Left lung (tissue), 10 donors: ENCODE measurements around the gene LRRN4. TPM values are rescaled to one million over a fixed set of nuclear protein-coding genes. Genes with fewer than 3 reads are reported as not detected.

Experiments used
- ATAC-seq: fragments of 200-7000 bp; cut with Tn5 transposase; one replicate; pipeline ENCODE4 v1.9.1; 2020; ENCODE audit warnings: moderate library complexity
- DNase-seq, 4 donors: peaks; one replicate each; pipeline ENCODE4 v3.0.0-alpha.2; 2013 to 2020
- H3K27ac ChIP-seq, 2 donors: fragments of 200-600 bp; sonication (generic) in 1 of 2; one replicate each; pipeline versions ENCODE4 v1.5.0 to v1.8.0; 2020 to 2021
- H3K27me3 ChIP-seq, 2 donors: fragments of 200-600 bp; sonication (generic) in 1 of 2; one replicate each; pipeline versions ENCODE4 v1.5.0 to v1.8.0; 2020 to 2021
- H3K36me3 ChIP-seq, 2 donors: fragments of 200-600 bp; sonication (generic) in 1 of 2; one replicate each; pipeline versions ENCODE4 v1.5.0 to v1.8.0; 2020 to 2021
- H3K4me1 ChIP-seq, 2 donors: fragments of 200-600 bp; one replicate each; pipeline ENCODE4 v1.8.0; 2021
- H3K4me3 ChIP-seq, 2 donors: fragments of 200-600 bp; sonication (generic) in 1 of 2; one replicate each; pipeline versions ENCODE4 v1.5.0 to v1.8.0; 2020 to 2021; ENCODE audit warnings: mild to moderate bottlenecking in 1 of 2
- H3K9me3 ChIP-seq, 2 donors: fragments of 200-600 bp; sonication (generic) in 1 of 2; one replicate each; pipeline versions ENCODE4 v1.5.0 to v1.8.0; 2020 to 2021
- CTCF ChIP-seq, 2 donors: fragments of 200-600 bp; sonication (generic) in 1 of 2; IDR thresholded peaks; one replicate each; pipeline versions ENCODE4 v1.5.0 to v1.8.0; 2021; ENCODE audit warnings: antibody characterized with exemption in 2 of 2
- intact Hi-C, 2 donors: fragments of 100-400 bp; cut with DNase I; formaldehyde crosslinking; loops; one replicate each; pipeline versions ENCODE4 v1.11.2 to v1.14.2; 2022
- polyA plus RNA-seq, 6 donors: library from polyadenylated mRNA; unstranded; fragments of 120-200 nt; gene quantifications; one replicate each; pipeline ENCODE4 v1.2.1, GENCODE V29; 2013; ENCODE audit not compliant: insufficient read length in 6 of 6
- total RNA-seq, 2 donors: library from RNA; stranded (reverse); fragmentation: NEBNext Ultra II Directional; extraction: Animal tissue kit (Norgen Biotek cat#: 25700); gene quantifications; one replicate each; pipeline ENCODE4 v1.2.1, GENCODE V29; 2021
- donor health status: DM: no; HTN: yes; CAD: no.
- donor health status: DM: no; HTN: no; CAD: no.

LRRN4 gene
- total and polyA plus RNA-seq, 8 donors = 0.31 to 44.3 (median 1.1) TPM

GRCh38 chr20:6014957-6015356 lies 38.9 kb downstream of the LRRN4 start:
- intact Hi-C loops = no loop called here
- Histone ChIP-seq H3K27me3 (no peaks in the 10 kb centered on the region), H3K27ac (no peak overlapping the region), H3K9me3 (no peaks in the 10 kb centered on the region), H3K4me1 (peaks cover 0 to 28% of the 10 kb centered on the region in 2 donors), H3K4me3 (no peak overlapping the region), H3K36me3 (peaks cover 0 to 66% of the 10 kb centered on the region in 2 donors)
- no peak for TF ChIP-seq CTCF (IDR thresholded peaks at IDR 0.05)
- DNase-seq (no peak), ATAC-seq (no peak)

- no peak overlapping the region for H3K4me3 ChIP-seq
- H3K4me1 ChIP-seq = peaks cover 0 to 35% of the 10 kb centered on the region in 2 donors
- intact Hi-C loops = no loop called here
- no peak overlapping the region for H3K27ac ChIP-seq
- no peak for DNase-seq
- peaks cover 0 to 71% of the 10 kb centered on the region in 2 donors for H3K36me3 ChIP-seq
- no peak for TF ChIP-seq CTCF (IDR thresholded peaks at IDR 0.05)
- no peaks in the 10 kb centered on the region for H3K9me3 ChIP-seq
- no peak for ATAC-seq
- H3K27me3 ChIP-seq = no peaks in the 10 kb centered on the region
Observed at GRCh38 chr20:6014017-6014416, 39.8 kb downstream of the LRRN4 start.

- no peak overlapping the region for H3K27ac ChIP-seq
- DNase-seq = no peak
- no peak for TF ChIP-seq CTCF (IDR thresholded peaks at IDR 0.05)
- H3K4me1 ChIP-seq = peaks cover 8 to 49% of the 10 kb centered on the region in 2 donors
- ATAC-seq = no peak
- H3K36me3 ChIP-seq = peaks cover 0 to 66% of the 10 kb centered on the region in 2 donors
- intact Hi-C loops = no loop called here
- H3K4me3 ChIP-seq = no peak overlapping the region
- H3K27me3 ChIP-seq = no peaks in the 10 kb centered on the region
- H3K9me3 ChIP-seq = no peaks in the 10 kb centered on the region
Observed at GRCh38 chr20:6012179-6012578, 41.7 kb downstream of the LRRN4 start.

GRCh38 chr20:6008254-6008653 lies 45.6 kb downstream of the LRRN4 start:
- Histone ChIP-seq H3K27ac (peak overlapping the region; percentile 39 to 77), H3K4me1 (peaks cover 15 to 57% of the 10 kb centered on the region in 2 donors), H3K9me3 (no peaks in the 10 kb centered on the region), H3K4me3 (peak overlapping the region in 1 of 2 donors; percentile 68), H3K36me3 (peaks cover 0 to 38% of the 10 kb centered on the region in 2 donors), H3K27me3 (no peaks in the 10 kb centered on the region)
- DNase-seq (peak in 2 of 4 donors; percentile 33 to 61), ATAC-seq (peak; percentile 48)
- TF ChIP-seq CTCF (IDR thresholded peaks at IDR 0.05) = no peak
- intact Hi-C loops = no loop called here

GRCh38 chr20:6007529-6008103 lies 46.2 kb downstream of the LRRN4 start:
- intact Hi-C loops = no loop called here
- Histone ChIP-seq H3K27me3 (no peaks in the 10 kb centered on the region), H3K4me3 (peak overlapping the region; percentile 68 to 78), H3K27ac (peak overlapping the region; percentile 77 to 87), H3K4me1 (peaks cover 15 to 54% of the 10 kb centered on the region in 2 donors), H3K36me3 (peaks cover 0 to 32% of the 10 kb centered on the region in 2 donors), H3K9me3 (no peaks in the 10 kb centered on the region)
- no peak for TF ChIP-seq CTCF (IDR thresholded peaks at IDR 0.05)
- no peak for ATAC-seq
- no peak for DNase-seq
